Measurements from ENCODE around the gene IFT27. TPM values are rescaled to one million over a fixed set of nuclear protein-coding genes. Genes with fewer than 3 reads are reported as not detected.

The IFT27 gene
- total RNA-seq, 1 donor from 2014 or later: 31.7 TPM

DNA sequence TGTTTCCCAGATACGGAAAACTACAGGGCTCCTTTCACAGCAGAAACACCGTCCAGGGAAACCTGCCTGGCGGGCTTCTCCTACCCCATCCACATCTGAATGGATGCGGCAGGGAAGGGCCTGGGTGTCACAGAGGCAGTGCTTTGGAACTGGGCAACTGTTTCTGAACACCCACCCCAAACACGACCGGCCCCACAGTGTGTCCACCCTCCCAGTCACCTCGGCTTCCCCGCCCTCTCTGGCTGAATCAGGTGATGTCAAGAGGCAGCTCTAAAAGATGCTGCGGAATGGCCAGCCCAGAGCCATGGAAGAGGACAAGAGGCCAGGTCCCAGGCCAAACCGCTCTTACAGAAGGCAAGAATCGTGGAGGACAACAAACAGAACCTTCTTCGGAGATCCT lies 22.0 kb downstream of the IFT27 start:
- H3K4me1 ChIP-seq: no peaks in the 10 kb centered on the region
- TF ChIP-seq EZH2 (IDR thresholded peaks at IDR 0.05) (no peak), EZH2phosphoT487 (IDR thresholded peaks at IDR 0.05) (no peak)
- TF ChIP-seq, protein P1, sequence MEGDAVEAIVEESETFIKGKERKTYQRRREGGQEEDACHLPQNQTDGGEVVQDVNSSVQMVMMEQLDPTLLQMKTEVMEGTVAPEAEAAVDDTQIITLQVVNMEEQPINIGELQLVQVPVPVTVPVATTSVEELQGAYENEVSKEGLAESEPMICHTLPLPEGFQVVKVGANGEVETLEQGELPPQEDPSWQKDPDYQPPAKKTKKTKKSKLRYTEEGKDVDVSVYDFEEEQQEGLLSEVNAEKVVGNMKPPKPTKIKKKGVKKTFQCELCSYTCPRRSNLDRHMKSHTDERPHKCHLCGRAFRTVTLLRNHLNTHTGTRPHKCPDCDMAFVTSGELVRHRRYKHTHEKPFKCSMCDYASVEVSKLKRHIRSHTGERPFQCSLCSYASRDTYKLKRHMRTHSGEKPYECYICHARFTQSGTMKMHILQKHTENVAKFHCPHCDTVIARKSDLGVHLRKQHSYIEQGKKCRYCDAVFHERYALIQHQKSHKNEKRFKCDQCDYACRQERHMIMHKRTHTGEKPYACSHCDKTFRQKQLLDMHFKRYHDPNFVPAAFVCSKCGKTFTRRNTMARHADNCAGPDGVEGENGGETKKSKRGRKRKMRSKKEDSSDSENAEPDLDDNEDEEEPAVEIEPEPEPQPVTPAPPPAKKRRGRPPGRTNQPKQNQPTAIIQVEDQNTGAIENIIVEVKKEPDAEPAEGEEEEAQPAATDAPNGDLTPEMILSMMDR (IDR thresholded peaks at IDR 0.05): no peak
- Mint-ChIP-seq H3K9me3 (no peaks in the 10 kb centered on the region), H3K27me3 (ENCODE audit: insufficient read depth, low read depth) (peaks cover 6% of the 10 kb centered on the region), H3K27ac (no peak overlapping the region), H3K4me3 (no peak overlapping the region), H3K36me3 (no peaks in the 10 kb centered on the region), H3K4me1 (peaks cover 8% of the 10 kb centered on the region)
- no peaks in the 10 kb centered on the region for H3K36me3 ChIP-seq
- H3K9ac ChIP-seq: no peak overlapping the region
- no peaks in the 10 kb centered on the region for H4K20me1 ChIP-seq (ENCODE audit: low read depth)
- H3K9me3 ChIP-seq (ENCODE audit: low read depth): no peaks in the 10 kb centered on the region
- H3K79me2 ChIP-seq (ENCODE audit: low read depth): no peaks in the 10 kb centered on the region
- peaks cover 22% of the 10 kb centered on the region for H3K27me3 ChIP-seq
- H2AFZ ChIP-seq (replicated peaks): no peak overlapping the region
- H3K4me2 ChIP-seq: no peak overlapping the region
- no peak for DNase-seq (ENCODE audit: low spot score)
- no peak overlapping the region for H3K27ac ChIP-seq
- H3K4me3 ChIP-seq: no peak overlapping the region
- no peaks in the 10 kb centered on the region for H3F3A ChIP-seq (ENCODE audit: low read depth)

DNA sequence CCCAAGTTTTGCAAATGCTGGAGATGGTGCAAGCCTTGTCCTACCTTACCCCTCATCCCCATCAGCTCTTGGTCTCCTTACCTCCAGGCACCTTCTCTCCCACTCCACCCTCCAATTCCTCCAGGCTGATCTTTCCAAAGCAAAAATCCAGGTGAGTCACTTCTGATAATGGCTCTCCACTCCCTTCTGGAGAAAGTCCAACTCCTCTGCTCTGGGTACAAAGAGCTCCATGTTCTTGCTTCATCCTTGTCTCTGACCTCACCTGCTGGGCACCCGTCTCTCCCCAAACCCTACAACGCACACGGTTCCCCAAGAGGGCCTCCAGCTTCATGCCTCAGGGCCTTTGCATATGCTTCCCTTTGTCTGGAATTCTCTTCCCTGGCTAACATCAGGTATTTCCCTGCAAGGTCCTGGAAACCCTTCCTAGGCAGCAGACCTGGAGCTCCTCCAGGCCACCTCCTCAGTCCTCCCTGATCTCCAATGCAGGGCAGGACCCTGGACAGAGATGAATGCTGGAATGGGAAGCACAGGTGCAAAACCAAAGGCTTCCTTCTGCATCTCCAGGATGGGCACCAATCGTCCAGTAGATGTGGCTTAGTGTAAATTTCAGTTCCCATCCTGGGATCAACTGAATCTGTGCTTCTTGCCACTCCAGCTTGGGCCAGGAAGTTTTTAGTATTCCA lies 22.7 kb downstream of the IFT27 start:
- no peaks in the 10 kb centered on the region for H3K79me2 ChIP-seq (ENCODE audit: low read depth)
- no peaks in the 10 kb centered on the region for H3K9me3 ChIP-seq (ENCODE audit: low read depth)
- no peak for DNase-seq (ENCODE audit: low spot score)
- H3K9me3 Mint-ChIP-seq: no peaks in the 10 kb centered on the region
- TF ChIP-seq EZH2 (IDR thresholded peaks at IDR 0.05) (no peak), EZH2phosphoT487 (IDR thresholded peaks at IDR 0.05) (no peak)
- TF ChIP-seq, protein P1 (IDR thresholded peaks at IDR 0.05): no peak
- no peaks in the 10 kb centered on the region for H3K4me1 ChIP-seq
- peaks cover 6% of the 10 kb centered on the region for H3K27me3 Mint-ChIP-seq (ENCODE audit: insufficient read depth, low read depth)
- no peaks in the 10 kb centered on the region for H3K36me3 Mint-ChIP-seq
- H3K9ac ChIP-seq: no peak overlapping the region
- no peaks in the 10 kb centered on the region for H3K36me3 ChIP-seq
- H3K27me3 ChIP-seq: peaks cover 22% of the 10 kb centered on the region
- no peak overlapping the region for H3K27ac ChIP-seq
- no peak overlapping the region for H3K4me2 ChIP-seq
- H4K20me1 ChIP-seq (ENCODE audit: low read depth): no peaks in the 10 kb centered on the region
- no peak overlapping the region for H3K4me3 ChIP-seq
- no peaks in the 10 kb centered on the region for H3F3A ChIP-seq (ENCODE audit: low read depth)
- H3K27ac Mint-ChIP-seq: no peak overlapping the region
- no peak overlapping the region for H3K4me3 Mint-ChIP-seq
- peaks cover 8% of the 10 kb centered on the region for H3K4me1 Mint-ChIP-seq
- no peak overlapping the region for H2AFZ ChIP-seq (replicated peaks)

DNA sequence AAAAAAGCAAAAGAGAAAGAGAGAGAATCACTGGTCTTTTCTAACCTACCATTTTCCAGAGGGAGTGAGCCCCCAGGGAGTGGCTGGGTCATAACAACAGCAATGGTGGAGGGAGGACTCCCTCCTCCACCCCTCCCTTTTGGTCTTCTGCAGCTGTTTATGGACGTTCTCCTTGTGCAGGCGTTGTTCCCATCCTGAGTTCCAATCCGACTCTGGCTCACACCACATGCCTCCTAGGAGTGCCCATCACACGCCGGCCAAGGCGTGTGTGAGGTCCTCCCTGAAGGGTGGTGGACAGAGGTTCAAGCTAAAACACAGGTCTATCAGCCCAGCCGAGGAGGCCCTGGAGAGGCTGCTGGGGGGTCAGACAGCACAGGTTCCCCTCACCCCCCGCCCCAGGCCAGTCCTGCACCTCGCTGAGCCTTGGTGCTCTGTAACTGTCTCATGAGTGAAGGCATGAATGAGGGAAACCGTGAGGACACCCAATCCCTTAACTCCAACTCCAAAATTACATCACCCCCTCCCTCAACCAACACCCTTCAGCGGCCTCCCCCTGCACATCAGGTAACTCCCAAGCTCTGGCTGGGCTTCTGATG lies 29.4 kb downstream of the IFT27 start:
- H3K36me3 ChIP-seq: no peaks in the 10 kb centered on the region
- no peak for DNase-seq (ENCODE audit: low spot score)
- H3K27ac ChIP-seq: no peak overlapping the region
- no peak overlapping the region for H2AFZ ChIP-seq (replicated peaks)
- no peaks in the 10 kb centered on the region for H4K20me1 ChIP-seq (ENCODE audit: low read depth)
- no peaks in the 10 kb centered on the region for H3K4me1 ChIP-seq
- H3K4me3 ChIP-seq: no peak overlapping the region
- no peak for TF ChIP-seq EZH2phosphoT487 (IDR thresholded peaks at IDR 0.05)
- no peak for TF ChIP-seq EZH2 (IDR thresholded peaks at IDR 0.05)
- H3K4me2 ChIP-seq: no peak overlapping the region
- H3K27me3 Mint-ChIP-seq (ENCODE audit: insufficient read depth, low read depth): peaks cover 10% of the 10 kb centered on the region
- no peaks in the 10 kb centered on the region for H3K36me3 Mint-ChIP-seq
- no peaks in the 10 kb centered on the region for H3K9me3 Mint-ChIP-seq
- no peaks in the 10 kb centered on the region for H3F3A ChIP-seq (ENCODE audit: low read depth)
- H3K27ac Mint-ChIP-seq: no peak overlapping the region
- H3K9ac ChIP-seq: no peak overlapping the region
- H3K9me3 ChIP-seq (ENCODE audit: low read depth): no peaks in the 10 kb centered on the region
- no peak overlapping the region for H3K4me3 Mint-ChIP-seq
- H3K79me2 ChIP-seq (ENCODE audit: low read depth): no peaks in the 10 kb centered on the region
- no peaks in the 10 kb centered on the region for H3K27me3 ChIP-seq
- peaks cover 3% of the 10 kb centered on the region for H3K4me1 Mint-ChIP-seq

Data from neural progenitor cell (in vitro differentiated cells).